ENCODE measurements around the gene CYB5D1.

- TF ChIP-seq POLR2A (IDR thresholded peaks at IDR 0.05), result no peak
- TF ChIP-seq CTCF (IDR thresholded peaks at IDR 0.05), result no peak
Measured at GRCh38 chr17:7836596-7837407, 21.0 kb upstream of the CYB5D1 start.

Measured in prostate gland (tissue), 2 donors.